ENCODE data around the gene KXD1. TPM values are rescaled to one million over a fixed set of nuclear protein-coding genes. Genes with fewer than 3 reads are reported as not detected.

KXD1 gene
- total RNA-seq, 1 donor from 2014 or later: 128 TPM

- no peak for DNase-seq (ENCODE audit: low read depth)
- no peak for TF ChIP-seq CTCF (conservative IDR thresholded peaks at IDR 0.05; ENCODE audit: low read depth, low read length)
- H3K4me3 ChIP-seq (ENCODE audit: low read depth, low read length): no peak overlapping the region
Measured at GRCh38 chr19:18607226-18608101, 49.8 kb downstream of the KXD1 start.

- TF ChIP-seq CTCF (conservative IDR thresholded peaks at IDR 0.05; ENCODE audit: low read depth, low read length): no peak
- DNase-seq (ENCODE audit: low read depth): no peak
- no peak overlapping the region for H3K4me3 ChIP-seq (ENCODE audit: low read depth, low read length)
Measured at GRCh38 chr19:18608102-18608804, 50.6 kb downstream of the KXD1 start.

GRCh38 chr19:18608805-18609716 is 51.4 kb downstream of the KXD1 start:
- no peak for TF ChIP-seq CTCF (conservative IDR thresholded peaks at IDR 0.05; ENCODE audit: low read depth, low read length)
- no peak overlapping the region for H3K4me3 ChIP-seq (ENCODE audit: low read depth, low read length)
- no peak for DNase-seq (ENCODE audit: low read depth)

GRCh38 chr19:18609717-18610051 is 52.0 kb downstream of the KXD1 start:
- TF ChIP-seq CTCF (conservative IDR thresholded peaks at IDR 0.05; ENCODE audit: low read depth, low read length): no peak

GRCh38 chr19:18610245-18610555 is 52.5 kb downstream of the KXD1 start:
- H3K4me3 ChIP-seq (ENCODE audit: low read depth, low read length): no peak overlapping the region
- no peak for TF ChIP-seq CTCF (conservative IDR thresholded peaks at IDR 0.05; ENCODE audit: low read depth, low read length)

More at GRCh38 chr19:18609717-18610051, 52.0 kb downstream of the KXD1 start:
- H3K4me3 ChIP-seq (ENCODE audit: low read depth, low read length): no peak overlapping the region
- DNase-seq (ENCODE audit: low read depth): no peak

GRCh38 chr19:18610556-18611326 is 53.1 kb downstream of the KXD1 start:
- no peak overlapping the region for H3K4me3 ChIP-seq (ENCODE audit: low read depth, low read length)
- no peak for DNase-seq (ENCODE audit: low read depth)
- no peak for TF ChIP-seq CTCF (conservative IDR thresholded peaks at IDR 0.05; ENCODE audit: low read depth, low read length)

More at GRCh38 chr19:18610245-18610555, 52.5 kb downstream of the KXD1 start:
- no peak for DNase-seq (ENCODE audit: low read depth)
